Neural cell (in vitro differentiated cells): ENCODE results near the gene RPS2. TPM values are rescaled to one million over a fixed set of nuclear protein-coding genes. Genes with fewer than 3 reads are reported as not detected.

Experiments used
- H2AFZ ChIP-seq: fragments of 200-600, 300-800 bp; sonication (generic), shearing (Covaris generic); 2 replicates; pipeline ENCODE4 v1.6.0; 2014; ENCODE audit warnings: low read depth, mild to moderate bottlenecking, antibody characterized with exemption, low read length, moderate library complexity
- H3F3A ChIP-seq: fragments of 200-600 bp; shearing (Covaris generic); 2 replicates; pipeline ENCODE4 v1.6.1; 2016; ENCODE audit warnings: mild to moderate bottlenecking, moderate library complexity, mixed read lengths, antibody characterized with exemption, low read length; ENCODE audit not compliant: insufficient read depth, poor library complexity, severe bottlenecking
- H3K27ac ChIP-seq: fragments of 200-600, 300-800 bp; sonication (generic), shearing (Covaris generic); 2 replicates; pipeline ENCODE4 v1.5.1; 2014; ENCODE audit warnings: mild to moderate bottlenecking, low read length, moderate library complexity
- H3K27me3 ChIP-seq: fragments of 300-800, 200-600 bp; sonication (generic), shearing (Covaris generic); 2 replicates; pipeline ENCODE4 v1.6.0; 2014; ENCODE audit warnings: mild to moderate bottlenecking, low read depth, low read length, moderate library complexity; ENCODE audit not compliant: insufficient read depth
- H3K36me3 ChIP-seq: fragments of 300-800, 200-600 bp; sonication (generic), shearing (Covaris generic); 2 replicates; pipeline ENCODE4 v1.5.1; 2014; ENCODE audit warnings: mild to moderate bottlenecking, antibody characterized with exemption, low read length, moderate library complexity; ENCODE audit not compliant: insufficient read depth
- H3K4me2 ChIP-seq: fragments of 300-800, 200-600 bp; sonication (generic), shearing (Covaris generic); 2 replicates; pipeline ENCODE4 v1.6.0; 2014; ENCODE audit warnings: mild to moderate bottlenecking, low read length
- H3K4me3 ChIP-seq: fragments of 300-800, 200-600 bp; sonication (generic), shearing (Covaris generic); 2 replicates; pipeline ENCODE4 v1.5.1; 2014; ENCODE audit warnings: mild to moderate bottlenecking, low read length, moderate library complexity
- H3K79me2 ChIP-seq: fragments of 200-600 bp; shearing (Covaris generic); replicated peaks from 2 replicates; pipeline ENCODE4 v1.6.0; 2014; ENCODE audit warnings: mild to moderate bottlenecking, low read length, moderate library complexity; ENCODE audit not compliant: insufficient read depth
- H3K9ac ChIP-seq: fragments of 300-800, 200-600 bp; sonication (generic), shearing (Covaris generic); 2 replicates; pipeline ENCODE4 v1.6.1; 2016; ENCODE audit warnings: mild to moderate bottlenecking, low read length, mixed read lengths
- H3K9me2 ChIP-seq: fragments of 200-600 bp; shearing (Covaris generic); 2 replicates; pipeline ENCODE4 v1.6.1; 2016; ENCODE audit warnings: mild to moderate bottlenecking, low read length, mixed read lengths; ENCODE audit not compliant: insufficient read depth
- H3K9me3 ChIP-seq: fragments of 200-600, 300-800 bp; sonication (generic), shearing (Covaris generic); 2 replicates; pipeline ENCODE4 v1.6.1; 2016; ENCODE audit warnings: mild to moderate bottlenecking, mixed run types, low read length, moderate library complexity, mixed read lengths
- H4K20me1 ChIP-seq: fragments of 200-600 bp; shearing (Covaris generic); 2 replicates; pipeline ENCODE4 v1.6.1; 2016; ENCODE audit warnings: mild to moderate bottlenecking, mixed run types; ENCODE audit not compliant: insufficient read depth
- CTCF ChIP-seq: fragments of 450-650 bp; IDR thresholded peaks from 2 replicates; pipeline ENCODE4 v1.5.1; 2014; ENCODE audit warnings: antibody characterized with exemption, mild to moderate bottlenecking, moderate library complexity; ENCODE audit not compliant: poor library complexity, severe bottlenecking
- EP300 ChIP-seq: fragments of 450-650 bp; conservative IDR thresholded peaks from 2 replicates; pipeline ENCODE4 v1.6.1; 2014; ENCODE audit warnings: antibody characterized with exemption, mild to moderate bottlenecking, moderate library complexity; ENCODE audit not compliant: poor library complexity, severe bottlenecking
- EZH2 ChIP-seq: fragments of 200-600, 300-800 bp; shearing (Covaris generic), sonication (generic); IDR thresholded peaks from 2 replicates; pipeline ENCODE4 v1.6.1; 2014; ENCODE audit warnings: antibody characterized with exemption, low read length, borderline replicate concordance, mild to moderate bottlenecking; ENCODE audit not compliant: insufficient read depth, poor library complexity, severe bottlenecking
- MXI1 ChIP-seq: fragments of 450-650 bp; conservative IDR thresholded peaks from 2 replicates; pipeline ENCODE4 v1.6.1; 2014; ENCODE audit warnings: antibody characterized with exemption, mild to moderate bottlenecking; ENCODE audit not compliant: poor library complexity, severe bottlenecking
- POLR2AphosphoS5 ChIP-seq: IDR thresholded peaks from 2 replicates; pipeline ENCODE4 v1.6.1; 2012
- RAD21 ChIP-seq: fragments of 450-650 bp; conservative IDR thresholded peaks from 2 replicates; pipeline ENCODE4 v1.6.1; 2014; ENCODE audit warnings: antibody characterized with exemption, mild to moderate bottlenecking, moderate library complexity
- REST ChIP-seq: IDR thresholded peaks from 2 replicates; pipeline ENCODE4 v1.6.1; 2012; ENCODE audit warnings: borderline replicate concordance
- SMC3 ChIP-seq: fragments of 450-650 bp; conservative IDR thresholded peaks from 2 replicates; pipeline ENCODE4 v1.6.1; 2014; ENCODE audit warnings: antibody characterized with exemption, mild to moderate bottlenecking, moderate library complexity; ENCODE audit not compliant: poor library complexity
- TAF1 ChIP-seq: IDR thresholded peaks from 2 replicates; pipeline ENCODE4 v1.6.1; 2012; ENCODE audit warnings: low read depth
- polyA plus RNA-seq: library from polyadenylated mRNA; depleted of rRNA; stranded (reverse); fragments of >200 nt; gene quantifications from 2 replicates; pipeline ENCODE4 v1.2.3, GENCODE V29; 2014

The RPS2 gene
- polyA plus RNA-seq, 1 donor from 2014 or later: 1,393 TPM

- no peaks in the 10 kb centered on the region for H3F3A ChIP-seq
- H3K9me2 ChIP-seq: no peaks in the 10 kb centered on the region
- H3K9me3 ChIP-seq: no peaks in the 10 kb centered on the region
- TF ChIP-seq MXI1 (no peak), RAD21 (no peak), EZH2 (no peak), EP300 (no peak), REST (no peak)
- H3K4me2 ChIP-seq: no peak overlapping the region
- peak overlapping the region; percentile 38 for H3K9ac ChIP-seq
- H2AFZ ChIP-seq: no peak overlapping the region
- H3K4me3 ChIP-seq: peak overlapping the region; percentile 56
- no peaks in the 10 kb centered on the region for H3K79me2 ChIP-seq
- H3K27ac ChIP-seq: no peak overlapping the region
- H3K36me3 ChIP-seq: no peaks in the 10 kb centered on the region
- H3K27me3 ChIP-seq: no peaks in the 10 kb centered on the region
- no peaks in the 10 kb centered on the region for H4K20me1 ChIP-seq
Measured at GRCh38 chr16:1929105-1929504, 35.5 kb downstream of the RPS2 start.

DNA sequence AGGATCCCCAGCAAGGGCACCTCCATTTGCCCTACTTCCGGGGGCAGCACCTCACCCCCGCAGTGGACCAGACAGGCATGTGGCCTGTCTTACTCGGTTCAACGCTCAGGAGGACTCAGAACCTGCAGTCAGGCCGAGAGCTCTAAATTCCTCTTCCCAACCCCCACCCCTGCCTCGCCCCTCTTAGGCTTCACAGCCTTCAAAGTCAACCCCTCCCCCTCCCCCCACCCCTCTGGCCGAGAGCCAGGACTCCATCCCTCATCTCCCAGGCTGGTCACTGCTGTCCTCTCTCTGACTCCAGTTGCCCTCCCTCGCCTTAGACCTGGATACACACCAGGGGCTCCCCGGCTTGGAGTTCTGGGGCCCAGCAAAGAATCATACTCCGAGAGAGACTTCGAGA, 38.4 kb downstream of the RPS2 start:
- no peak overlapping the region for H3K27ac ChIP-seq
- H3K27me3 ChIP-seq: peaks cover 12% of the 10 kb centered on the region

GRCh38 chr16:1924095-1924494, 40.5 kb downstream of the RPS2 start:
- peaks cover 34% of the 10 kb centered on the region for H3K27me3 ChIP-seq

More for the DNA sequence above, 38.4 kb downstream of the RPS2 start:
- no peaks in the 10 kb centered on the region for H3F3A ChIP-seq
- no peaks in the 10 kb centered on the region for H3K36me3 ChIP-seq
- no peak overlapping the region for H3K4me3 ChIP-seq
- TF ChIP-seq EP300: no peak
- H3K4me2 ChIP-seq: no peak overlapping the region
- H3K9me3 ChIP-seq: no peaks in the 10 kb centered on the region
- no peaks in the 10 kb centered on the region for H4K20me1 ChIP-seq
- no peak overlapping the region for H3K9ac ChIP-seq
- H3K79me2 ChIP-seq: no peaks in the 10 kb centered on the region
- no peak overlapping the region for H2AFZ ChIP-seq
- no peaks in the 10 kb centered on the region for H3K9me2 ChIP-seq

More at GRCh38 chr16:1924095-1924494, 40.5 kb downstream of the RPS2 start:
- H3K9ac ChIP-seq: no peak overlapping the region
- H3F3A ChIP-seq: no peaks in the 10 kb centered on the region
- no peaks in the 10 kb centered on the region for H3K79me2 ChIP-seq
- no peak overlapping the region for H3K4me3 ChIP-seq
- no peak overlapping the region for H3K27ac ChIP-seq
- no peaks in the 10 kb centered on the region for H4K20me1 ChIP-seq
- TF ChIP-seq REST (no peak), TAF1 (no peak), EZH2 (no peak), RAD21 (no peak), POLR2AphosphoS5 (no peak), EP300 (no peak), CTCF (no peak), MXI1 (no peak), SMC3 (no peak)
- H3K4me2 ChIP-seq: no peak overlapping the region
- H2AFZ ChIP-seq: no peak overlapping the region
- H3K36me3 ChIP-seq: no peaks in the 10 kb centered on the region
- no peaks in the 10 kb centered on the region for H3K9me2 ChIP-seq
- H3K9me3 ChIP-seq: no peaks in the 10 kb centered on the region
